Stimulated activated CD8-positive, alpha-beta memory T cell treated with anti-CD3 and anti-CD28 coated beads, Interleukin-15, amount 100 ng/mL, for 4 hours (primary cell): ENCODE results near the gene TMEM130.
"Not testable (repeated sequence)": the region's sequence is repeated elsewhere in the genome, so short reads cannot be mapped to it uniquely, and the experiment has no call there.

Experiments
- DNase-seq, 2 donors: peaks; one replicate each; pipeline ENCODE4 v3.0.0-alpha.2; 2020; ENCODE audit warnings: low read depth in 2 of 2

TMEM130 gene

DNA sequence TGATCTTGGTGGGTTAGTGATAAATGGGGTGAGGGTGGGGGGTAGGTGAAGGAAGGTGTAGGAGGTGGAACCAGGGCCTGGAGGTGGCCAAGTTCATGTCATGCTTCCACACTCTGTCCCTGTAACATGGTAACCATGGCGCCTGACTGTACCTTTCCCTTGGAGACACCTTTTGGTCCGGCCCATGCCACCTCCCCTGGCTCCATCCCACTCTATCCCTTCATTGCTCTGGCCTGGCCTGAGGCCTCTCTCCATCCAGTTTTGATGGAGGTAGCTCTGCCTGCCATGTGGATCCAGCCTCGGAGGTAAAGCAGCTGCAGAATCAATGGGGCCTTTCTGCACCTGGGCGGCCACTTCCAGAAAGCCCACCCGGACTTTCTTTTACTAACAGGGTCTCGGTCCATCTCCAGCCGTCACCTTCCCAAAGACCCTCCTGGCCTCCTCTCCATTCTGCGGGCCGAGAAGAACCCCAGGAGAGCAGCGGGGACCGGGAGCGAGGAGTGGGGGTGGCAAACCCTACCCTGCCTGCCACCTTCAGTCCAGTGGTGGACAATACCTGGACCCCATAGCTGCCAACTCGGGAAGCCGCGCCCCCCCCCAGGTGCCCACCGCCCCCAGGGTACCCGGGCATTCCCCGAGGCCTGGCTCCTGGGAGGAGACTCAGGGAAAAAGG, 8.0 kb upstream of the TMEM130 start:
- no peak for DNase-seq

DNA sequence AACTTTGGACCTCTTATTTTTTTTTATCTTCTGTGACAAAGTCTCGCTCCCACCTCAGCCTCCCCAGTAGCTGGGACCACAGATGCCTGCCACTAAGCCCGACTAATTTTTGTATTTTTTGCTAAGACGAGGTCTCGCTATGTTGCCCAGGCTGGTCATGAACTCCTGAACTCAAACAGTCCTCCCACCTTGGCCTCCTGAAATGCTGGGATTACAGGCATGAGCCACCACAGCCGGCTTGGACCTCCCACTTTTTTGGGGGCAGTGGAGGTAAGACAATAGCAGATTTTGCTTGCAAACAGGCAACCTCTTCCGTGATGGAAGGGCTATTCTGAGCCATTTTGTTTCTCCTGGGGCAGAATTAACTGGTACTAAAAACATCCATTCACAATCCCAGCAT, 7.3 kb upstream of the TMEM130 start:
- DNase-seq: no peak

DNA sequence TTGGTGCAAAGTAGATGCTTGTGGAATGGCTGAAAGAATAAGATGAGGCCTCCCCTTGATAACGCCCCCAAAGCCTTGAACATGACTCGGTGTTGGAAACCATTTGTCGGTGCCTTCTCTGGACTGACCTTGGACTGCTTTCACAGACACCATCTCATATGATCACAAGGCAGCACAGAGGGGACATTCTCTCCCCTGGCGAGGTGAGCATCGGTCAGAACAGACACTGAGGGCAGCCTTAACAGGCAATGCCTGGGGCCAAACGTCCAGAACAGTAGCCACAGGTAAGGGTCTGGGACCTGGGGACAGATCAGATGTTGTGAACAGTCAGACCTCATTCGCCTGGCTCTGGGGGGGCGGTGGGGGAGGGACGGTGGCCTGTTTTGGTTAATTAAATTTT, 5.7 kb upstream of the TMEM130 start:
- DNase-seq: no peak

DNA sequence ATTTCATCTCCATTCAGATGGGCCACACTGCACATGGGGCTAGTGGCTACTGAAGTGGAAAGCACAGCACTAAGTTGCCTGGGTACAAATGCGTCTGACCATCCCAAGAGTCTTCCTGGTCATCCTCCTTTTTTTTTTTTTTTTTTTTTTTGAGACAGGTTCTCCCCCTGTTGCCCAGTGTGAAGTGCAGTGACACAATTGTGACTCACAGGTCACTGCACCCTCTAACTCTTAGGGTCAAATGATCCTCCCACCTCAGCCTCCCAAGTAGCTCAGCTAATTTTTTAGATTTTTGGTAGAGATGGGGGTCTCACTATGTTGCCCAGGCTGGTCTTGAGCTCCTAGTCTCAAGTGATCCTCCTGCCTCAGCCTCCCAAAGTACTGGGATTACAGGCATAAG, 5.1 kb upstream of the TMEM130 start:
- no peak for DNase-seq

DNA sequence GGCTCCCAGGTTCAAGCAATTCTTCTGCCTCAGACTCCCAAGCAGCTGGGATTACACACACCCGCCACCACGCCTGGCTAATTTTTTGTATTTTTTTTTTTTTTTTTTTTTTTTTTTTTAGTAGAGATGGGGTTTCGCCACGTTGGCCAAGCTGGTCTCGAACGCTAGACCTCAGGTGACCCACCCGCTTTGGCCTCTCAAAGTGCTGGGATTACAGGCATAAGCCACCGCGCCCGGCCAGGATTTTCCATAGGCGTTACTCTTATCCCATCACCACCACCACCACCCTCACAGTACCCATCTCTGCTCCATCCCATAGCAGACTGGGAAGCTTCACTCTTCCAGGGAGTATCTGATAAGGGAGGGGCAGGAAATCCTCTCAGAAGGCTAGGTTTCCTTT, 3.8 kb upstream of the TMEM130 start:
- not testable (repeated sequence) for DNase-seq

DNA sequence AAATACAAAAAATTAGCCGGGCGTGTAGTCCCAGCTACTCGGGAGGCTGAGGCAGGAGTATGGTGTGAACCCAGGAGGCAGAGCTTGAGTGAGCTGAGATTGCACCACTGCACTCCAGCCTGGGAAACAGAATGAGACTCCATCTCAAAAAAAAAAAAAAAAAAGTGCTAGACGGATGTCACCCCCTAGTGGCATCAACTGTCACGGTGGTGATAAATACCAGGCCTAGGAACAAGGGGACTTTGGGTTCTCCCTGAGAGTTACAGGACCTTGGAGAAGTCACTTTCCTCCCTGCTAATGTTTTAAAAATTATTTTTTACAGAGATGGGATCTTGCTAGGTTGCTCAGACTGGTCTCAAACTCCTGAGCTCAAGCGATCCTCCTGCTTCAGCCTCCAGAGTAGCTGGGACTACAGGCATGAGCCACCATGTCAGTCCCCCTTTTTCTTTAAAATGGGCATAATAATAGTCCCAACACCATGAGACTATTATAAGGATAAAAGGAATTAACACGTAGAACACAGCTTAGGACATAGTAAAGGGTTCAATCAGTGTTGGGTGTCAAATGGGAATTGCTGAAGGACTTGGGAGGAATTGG, 2.6 kb upstream of the TMEM130 start:
- DNase-seq: no peak

DNA sequence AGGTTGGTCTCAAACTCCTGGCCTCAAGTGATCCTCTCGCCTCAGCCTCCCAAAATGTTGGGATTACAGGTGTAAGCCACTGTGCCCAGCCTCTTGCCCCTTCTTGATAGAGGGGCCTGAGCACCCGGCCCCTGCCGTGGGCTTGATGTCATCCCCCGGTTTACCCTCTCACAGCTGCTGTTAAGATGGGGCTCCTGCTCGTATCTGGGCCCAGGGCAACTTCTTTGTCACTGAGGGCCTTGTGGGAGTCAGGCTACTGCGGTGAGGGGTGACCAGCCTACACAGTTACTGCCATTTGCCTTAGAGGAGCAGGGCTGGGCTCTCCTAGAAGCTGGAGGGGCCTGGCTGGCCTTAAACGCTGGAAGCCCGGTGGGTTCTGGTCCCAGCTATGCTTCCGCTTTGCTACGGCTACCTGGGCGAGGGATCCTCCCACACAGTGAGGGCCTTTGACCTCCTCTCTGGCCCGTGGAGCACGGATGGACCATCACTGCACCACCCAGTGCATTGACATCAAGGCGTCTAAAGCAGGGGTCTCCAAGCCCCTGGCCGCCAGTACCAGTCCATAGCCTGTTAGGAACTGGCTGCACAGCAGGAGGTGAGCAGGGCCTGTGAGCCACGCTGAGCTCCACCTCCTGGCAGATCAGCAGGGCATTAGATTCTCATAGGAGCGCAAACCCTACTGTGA, 1.1 kb upstream of the TMEM130 start:
- no peak for DNase-seq

DNA sequence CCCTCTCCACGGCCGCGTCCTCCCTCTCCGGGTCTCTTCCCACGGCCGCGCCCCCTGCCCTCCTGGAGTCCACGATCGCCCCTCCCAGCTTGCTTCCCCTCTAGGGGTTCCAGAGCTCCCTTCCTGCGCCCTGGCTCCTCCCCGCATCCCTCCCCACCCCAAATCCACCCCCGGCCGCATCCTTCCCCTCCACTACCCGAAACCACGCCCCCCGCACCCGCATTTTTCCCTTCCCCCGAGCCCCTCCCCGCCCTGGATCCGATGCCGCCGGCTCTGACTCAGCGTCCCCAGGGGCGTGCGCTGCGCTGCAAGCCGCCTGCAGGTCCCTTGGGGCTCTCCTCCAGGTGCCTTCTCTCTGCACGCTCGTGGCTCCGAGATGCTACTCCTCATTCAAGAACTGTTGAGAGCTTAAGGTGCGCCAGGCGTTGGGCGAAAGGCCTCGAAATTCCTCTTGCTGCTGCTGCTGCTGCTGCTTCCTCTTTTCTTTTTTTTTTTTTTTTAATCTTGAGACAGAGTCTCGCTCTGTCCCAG, 372 bp upstream of the TMEM130 start:
- DNase-seq: peak; percentile 55 to 66

DNA sequence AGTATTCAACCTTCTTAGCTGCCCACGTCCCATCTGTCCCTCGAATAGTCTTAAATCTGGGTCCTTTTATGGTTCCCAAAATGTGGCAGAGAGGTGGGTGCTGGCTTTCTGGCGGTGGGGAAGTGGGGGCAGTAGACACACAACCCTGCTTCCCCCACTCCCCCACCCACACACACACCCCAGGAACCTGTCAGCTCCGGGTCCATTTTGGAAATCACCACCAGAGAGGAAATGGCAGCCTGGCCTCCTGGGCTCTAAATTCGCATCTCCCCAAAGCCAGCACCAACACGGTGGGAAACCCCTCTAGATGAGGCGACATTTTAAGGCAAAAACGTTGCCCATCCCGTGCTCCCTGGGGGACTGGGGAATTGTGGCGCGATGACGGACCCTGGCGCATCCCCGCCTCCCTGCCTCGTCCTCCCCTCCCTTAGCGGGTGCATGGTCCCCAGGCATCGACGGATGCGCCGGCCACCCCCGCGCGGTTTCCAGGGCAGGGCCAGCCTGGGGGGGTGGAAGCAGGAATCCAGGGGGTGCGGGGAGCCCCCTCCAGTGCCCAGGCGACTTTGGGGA, 702 bp downstream of the TMEM130 start:
- DNase-seq: no peak

DNA sequence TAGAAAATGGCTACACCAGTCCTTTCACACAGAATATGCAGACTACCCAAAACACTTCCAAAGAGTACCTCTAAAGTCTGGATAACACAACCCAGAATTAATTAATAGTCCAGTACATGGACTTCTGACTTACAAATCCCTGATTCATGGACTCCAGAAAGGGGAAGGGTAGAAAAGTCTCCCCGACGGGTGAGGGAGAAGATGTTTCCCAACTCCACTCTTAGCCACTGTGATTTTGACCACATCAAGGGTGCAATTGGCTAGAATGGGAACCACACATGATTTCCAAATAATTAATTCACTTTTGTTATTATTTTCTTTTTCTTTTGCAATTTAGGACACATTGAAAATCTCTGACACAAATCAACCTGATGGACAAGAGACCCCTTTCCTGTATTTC, 1.4 kb downstream of the TMEM130 start:
- DNase-seq: no peak

DNA sequence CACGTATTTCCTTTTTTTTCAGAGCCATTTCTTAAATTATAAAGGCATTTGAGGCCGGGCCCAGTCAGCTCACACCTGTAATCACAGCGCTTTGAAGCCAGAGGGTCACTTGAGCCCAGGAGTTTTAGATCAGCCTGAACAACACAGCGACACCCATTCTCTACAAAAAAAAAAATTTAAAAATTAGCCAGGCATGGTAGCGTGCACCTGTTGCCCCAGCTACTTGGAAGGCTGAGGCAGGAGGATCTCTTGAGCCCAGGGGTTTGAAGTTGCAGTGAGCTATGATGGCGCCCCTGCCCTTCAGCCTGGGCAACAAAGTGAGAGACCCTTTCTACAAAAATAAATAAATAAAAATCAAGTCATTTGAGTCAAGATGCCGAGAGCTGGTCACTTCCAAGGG, 3.0 kb downstream of the TMEM130 start:
- no peak for DNase-seq

DNA sequence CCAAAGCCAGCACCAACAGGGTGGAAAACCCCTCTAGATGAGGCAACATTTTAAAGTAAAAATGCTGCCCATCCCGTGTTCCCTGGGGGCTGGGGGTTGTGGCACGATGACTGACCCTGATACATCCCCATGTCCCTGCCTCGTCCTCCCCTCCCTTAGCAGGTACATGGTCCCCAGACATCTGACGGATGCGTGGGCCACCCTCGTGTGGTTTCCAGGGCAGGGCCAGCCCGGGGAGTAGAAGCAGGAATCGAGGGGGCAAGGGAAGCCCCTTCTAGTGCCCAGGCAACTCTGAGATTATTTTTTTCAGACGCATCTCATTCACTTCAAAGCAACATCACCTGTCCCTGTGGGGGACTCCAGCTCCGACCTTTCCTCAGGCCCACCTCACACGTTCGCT, 3.5 kb downstream of the TMEM130 start:
- DNase-seq: no peak

DNA sequence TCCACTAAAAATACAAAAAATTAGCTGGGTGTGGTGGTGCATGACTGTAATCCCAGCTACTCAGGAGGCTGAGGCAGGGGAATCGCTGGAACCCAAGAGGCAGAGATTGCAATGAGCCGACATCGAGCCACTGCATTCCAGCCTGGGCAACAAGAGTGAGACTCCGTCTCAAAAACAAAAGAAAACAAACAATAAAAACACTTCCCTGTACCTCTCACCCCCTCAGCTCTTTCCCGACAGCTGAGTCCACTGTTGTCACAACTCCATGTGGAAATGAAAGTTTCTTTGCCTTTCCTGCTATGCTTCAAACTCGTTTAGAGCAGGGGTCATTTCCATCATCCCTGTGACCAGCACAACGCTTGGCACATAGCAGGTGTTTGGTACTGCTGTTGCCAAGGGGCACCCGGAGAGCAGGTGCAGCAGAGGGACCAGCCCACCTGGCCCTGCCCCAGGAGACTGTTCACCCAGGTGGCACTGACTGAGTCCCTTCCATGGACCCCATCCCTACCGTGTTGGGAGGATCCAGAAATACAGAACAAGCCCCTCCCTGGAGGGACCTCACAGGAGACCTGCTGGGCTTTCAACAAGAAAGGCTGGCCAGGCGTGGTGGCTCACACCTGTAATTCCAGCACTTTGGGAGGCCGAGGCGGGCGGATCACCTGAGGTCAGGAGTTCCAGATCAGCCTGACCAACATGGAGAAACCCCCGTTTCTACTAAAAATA, 4.9 kb downstream of the TMEM130 start:
- DNase-seq: no peak

DNA sequence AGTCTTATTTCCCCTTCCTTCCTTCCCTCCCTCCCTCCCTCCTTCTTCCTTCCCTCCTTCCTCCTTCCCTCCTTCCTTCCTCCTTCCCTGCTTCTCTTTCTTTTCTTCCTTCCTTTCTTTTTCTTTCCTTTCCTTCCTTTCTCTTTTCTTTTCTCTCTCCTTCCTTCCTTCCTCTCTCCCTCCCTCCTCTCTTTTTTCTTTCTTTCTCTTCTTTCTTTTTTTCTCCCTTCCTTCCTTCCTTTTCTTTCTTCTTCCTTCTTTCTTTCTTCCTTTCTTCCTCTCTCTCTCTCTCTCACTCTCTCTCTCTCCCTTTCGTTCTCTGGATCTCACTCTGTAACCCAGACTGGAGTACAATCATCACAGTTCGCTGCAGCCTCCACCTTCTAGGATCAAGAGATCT, 6.2 kb downstream of the TMEM130 start:
- no peak for DNase-seq

DNA sequence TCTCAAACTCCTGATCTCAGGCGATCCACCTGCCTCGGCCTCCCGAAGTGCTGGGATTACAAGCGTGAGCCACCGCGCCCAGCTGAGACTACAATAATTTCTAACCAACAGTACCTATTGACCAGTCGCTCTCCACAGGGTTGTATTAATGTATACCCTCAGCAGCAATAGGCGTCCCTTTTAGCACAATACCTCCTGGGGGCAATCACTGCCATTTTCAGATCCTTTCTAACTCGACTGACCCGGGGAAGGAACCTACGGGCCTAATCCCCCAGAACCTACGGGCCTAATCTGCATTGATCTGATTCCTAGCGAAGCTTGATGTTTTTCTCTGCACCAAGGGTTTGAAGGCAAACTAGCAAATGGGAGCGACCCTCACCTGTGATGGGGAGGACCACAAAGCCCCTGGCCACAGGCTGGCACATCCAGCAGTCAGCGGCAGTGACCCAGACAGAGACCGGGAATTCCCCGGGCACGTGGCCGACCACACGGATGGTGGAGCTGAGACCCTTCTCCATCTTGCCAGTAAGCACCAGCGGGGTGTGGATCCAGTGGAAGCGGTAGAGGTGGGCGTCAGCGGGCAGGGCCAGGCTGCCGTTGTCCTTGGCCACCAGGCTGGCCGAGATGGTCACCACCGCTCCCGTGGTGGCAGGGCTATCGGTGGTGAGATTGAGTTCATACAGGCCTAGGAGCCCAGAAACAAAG, 6.9 kb downstream of the TMEM130 start:
- no peak for DNase-seq

DNA sequence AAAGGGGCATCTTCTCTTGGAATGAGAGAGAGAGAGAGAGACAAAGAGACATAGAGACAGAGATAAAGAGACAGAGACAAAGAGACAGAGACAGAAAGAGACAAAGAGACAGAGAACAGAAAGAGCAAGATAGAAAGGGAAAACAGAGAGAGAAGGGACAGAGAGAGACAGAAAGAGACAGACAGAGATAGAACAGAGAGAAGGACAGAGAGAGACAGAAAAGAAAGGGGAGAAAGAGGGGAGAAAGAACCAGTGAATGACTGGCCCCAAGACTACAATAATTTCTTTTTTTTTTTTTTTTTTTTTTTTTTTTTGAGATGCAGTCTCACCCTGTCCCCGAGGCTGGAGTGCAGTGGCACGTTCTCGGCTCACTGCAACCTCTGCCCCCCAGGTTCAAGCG, 7.6 kb downstream of the TMEM130 start:
- no peak for DNase-seq

DNA sequence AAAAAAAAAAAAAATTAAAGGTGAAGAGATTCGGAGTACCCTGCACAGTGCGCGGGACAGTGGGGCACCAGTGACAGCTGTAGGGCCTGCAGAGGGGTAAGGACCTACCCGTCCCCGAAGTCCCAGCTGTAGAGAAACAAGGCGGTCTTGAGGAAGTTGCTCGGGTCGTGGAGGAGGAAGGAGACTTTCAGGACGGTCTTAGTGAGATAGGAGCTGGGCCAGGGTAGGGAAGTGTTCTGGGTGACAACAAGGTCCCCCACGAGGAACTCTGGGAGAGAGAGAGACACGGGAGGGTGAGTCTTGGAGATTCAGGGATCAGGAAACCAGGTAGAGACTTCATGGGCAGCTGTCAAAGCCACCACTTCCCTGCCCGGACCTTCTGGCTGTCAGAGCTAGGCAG, 9.7 kb downstream of the TMEM130 start:
- DNase-seq: no peak

DNA sequence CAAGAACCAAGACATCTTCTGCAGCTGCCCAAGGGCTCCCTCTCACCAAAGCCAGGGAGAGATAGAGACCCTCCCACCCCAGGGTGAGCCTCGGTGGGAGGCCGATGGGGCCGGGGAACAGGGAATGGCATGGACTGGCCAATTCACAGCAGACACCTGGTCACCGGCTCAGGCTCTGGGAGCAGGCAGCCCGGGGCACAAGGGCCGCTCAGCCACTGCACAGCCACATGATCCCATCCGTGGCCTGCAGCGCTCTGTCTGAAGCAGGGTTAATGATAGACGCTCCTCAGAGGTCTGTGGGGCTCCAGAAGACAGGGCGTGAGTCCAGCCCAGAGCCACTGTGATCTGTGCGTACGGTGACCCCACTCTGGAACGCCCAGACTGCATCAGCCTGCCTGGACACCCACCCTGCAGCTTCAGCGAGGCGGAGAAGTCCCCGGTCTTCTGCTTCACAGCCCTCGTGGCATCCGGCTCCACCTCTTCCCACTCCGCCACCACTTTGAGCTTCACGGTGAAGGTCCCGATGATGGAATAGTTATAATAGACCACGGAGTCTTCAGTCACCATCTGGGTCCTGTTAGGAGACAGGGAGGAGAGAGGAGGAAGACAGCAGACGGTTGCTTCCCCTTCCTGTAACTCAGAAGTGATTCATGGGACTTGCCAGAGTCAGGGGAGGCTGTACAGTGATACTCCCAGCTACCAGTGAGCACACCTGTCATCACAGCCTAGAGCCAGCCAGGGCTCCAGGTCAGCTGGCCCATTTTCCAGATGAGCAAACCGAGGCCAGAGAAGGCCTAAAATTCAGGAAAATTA, 14.0 kb downstream of the TMEM130 start:
- no peak for DNase-seq

DNA sequence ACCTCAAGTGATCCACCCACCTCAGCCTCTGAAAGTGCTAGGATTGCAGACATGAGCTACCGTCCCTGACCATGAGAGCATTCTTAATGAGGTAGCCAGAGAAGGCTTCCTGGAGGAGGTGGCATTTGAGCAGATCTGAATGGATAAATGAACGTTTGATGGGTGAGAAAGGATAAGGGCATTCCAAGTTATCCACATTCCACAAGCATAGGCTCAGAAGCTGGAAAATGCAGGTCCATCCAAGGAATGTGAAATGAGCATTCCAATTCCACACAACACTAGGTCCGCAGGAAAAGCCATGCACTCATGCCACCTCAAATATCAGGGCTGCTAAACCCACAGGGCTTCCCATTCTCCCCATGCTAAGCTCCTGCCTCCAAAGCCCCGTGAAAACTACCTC, 17.0 kb downstream of the TMEM130 start:
- DNase-seq: no peak

DNA sequence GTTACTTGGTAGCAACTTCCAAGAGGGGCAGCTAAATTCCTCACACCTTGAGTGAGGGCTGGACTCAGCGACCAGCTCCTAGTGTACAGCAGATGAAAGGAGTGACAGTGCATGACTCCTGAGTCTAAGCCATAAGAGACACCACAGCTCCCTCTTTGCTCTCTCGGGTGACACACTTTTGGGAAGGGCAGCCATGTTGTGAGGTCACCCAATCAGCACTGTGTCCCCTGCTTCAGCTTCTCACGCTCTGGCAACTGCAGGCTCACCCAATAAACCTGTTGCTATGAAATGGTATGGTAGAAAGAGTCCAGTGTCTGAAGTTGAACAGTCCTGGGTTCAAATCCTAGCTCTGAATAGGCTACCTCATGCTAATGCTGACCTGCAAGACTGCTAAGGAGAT, 20.9 kb downstream of the TMEM130 start:
- DNase-seq: no peak

DNA sequence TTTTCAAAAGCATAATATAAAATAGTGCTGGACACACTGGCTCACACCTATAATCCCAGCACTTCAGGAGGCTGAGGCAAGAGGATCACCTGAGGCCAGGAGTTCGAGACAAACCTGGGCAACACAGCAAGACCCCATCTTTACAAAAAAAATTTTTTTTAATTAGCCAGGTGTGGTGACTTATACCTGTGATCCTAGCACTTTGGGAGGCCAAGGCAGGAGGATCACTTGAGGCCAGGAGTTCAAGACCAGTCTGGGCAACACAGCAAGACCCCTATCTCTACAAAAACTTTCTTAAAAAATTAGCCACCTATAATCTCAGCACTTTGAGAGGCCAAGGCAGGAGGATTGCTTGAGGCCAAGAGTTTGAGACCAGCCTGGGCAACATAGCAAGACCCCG, 27.3 kb downstream of the TMEM130 start:
- not testable (repeated sequence) for DNase-seq
